ENCODE results near the gene PSMD6. TPM values are rescaled to one million over a fixed set of nuclear protein-coding genes. Genes with fewer than 3 reads are reported as not detected.

The PSMD6 gene
- total RNA-seq, 2 donors from 2014 or later = 54.4 to 70.3 TPM

DNA sequence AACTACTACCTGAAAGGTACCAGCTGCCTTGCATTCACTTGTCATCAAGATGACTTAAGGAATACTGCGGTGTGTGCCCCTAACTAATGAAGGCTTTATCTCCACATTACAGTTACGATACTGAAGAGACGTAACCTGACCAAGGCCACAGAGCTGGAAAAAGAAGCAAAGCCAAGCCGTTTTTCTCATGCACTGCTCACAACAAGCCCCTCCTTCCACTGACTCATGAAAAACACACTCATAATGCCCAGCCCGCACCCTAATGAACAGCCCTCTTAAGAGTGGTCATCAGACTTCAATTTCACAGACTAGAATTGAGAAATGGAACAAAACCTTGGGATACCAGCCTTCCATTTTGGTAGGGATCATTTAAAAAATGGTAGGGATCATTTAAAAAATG, 11.6 kb downstream of the PSMD6 start:
- no peaks in the 10 kb centered on the region for H3K27me3 ChIP-seq (replicated peaks; ENCODE audit: insufficient read depth)
- TF ChIP-seq, protein P1, sequence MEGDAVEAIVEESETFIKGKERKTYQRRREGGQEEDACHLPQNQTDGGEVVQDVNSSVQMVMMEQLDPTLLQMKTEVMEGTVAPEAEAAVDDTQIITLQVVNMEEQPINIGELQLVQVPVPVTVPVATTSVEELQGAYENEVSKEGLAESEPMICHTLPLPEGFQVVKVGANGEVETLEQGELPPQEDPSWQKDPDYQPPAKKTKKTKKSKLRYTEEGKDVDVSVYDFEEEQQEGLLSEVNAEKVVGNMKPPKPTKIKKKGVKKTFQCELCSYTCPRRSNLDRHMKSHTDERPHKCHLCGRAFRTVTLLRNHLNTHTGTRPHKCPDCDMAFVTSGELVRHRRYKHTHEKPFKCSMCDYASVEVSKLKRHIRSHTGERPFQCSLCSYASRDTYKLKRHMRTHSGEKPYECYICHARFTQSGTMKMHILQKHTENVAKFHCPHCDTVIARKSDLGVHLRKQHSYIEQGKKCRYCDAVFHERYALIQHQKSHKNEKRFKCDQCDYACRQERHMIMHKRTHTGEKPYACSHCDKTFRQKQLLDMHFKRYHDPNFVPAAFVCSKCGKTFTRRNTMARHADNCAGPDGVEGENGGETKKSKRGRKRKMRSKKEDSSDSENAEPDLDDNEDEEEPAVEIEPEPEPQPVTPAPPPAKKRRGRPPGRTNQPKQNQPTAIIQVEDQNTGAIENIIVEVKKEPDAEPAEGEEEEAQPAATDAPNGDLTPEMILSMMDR (IDR thresholded peaks at IDR 0.05) = no peak
- peaks cover 38% of the 10 kb centered on the region for H3K36me3 ChIP-seq
- no peaks in the 10 kb centered on the region for H3K9me3 ChIP-seq
- H3K4me1 ChIP-seq (ENCODE audit: control insufficient read depth in 1 of 2, low read depth in 2 of 2) = peaks cover 15 to 35% of the 10 kb centered on the region in 2 donors
- ATAC-seq (ENCODE audit: insufficient number of reproducible peaks, low FRiP score, low read depth) (peak; percentile 90), DNase-seq (ENCODE audit: low spot score) (no peak)
- no peak overlapping the region for H3K4me3 ChIP-seq
- H3K27ac ChIP-seq = peak overlapping the region; percentile 63 to 71

DNA sequence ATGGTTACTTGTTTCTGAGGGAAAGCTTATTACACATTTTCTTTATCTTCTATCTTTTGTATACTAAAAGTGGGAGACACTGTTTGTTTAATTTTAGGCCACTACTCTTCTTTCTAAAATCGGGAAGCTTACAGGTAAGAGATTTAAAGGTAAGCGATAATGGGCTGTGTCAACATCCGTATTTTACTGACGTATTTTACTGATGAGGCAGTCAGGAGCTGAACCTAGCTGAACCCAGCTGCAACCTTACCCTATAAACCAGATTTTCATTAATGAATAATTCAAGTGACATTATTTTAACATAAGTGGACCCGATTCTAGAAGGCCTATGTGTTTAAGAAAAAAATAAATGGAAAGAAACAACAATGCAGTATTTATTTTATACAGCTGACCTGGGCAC, 13.1 kb downstream of the PSMD6 start:
- TF ChIP-seq, protein P1 (IDR thresholded peaks at IDR 0.05) = no peak
- Histone ChIP-seq H3K4me3 (no peak overlapping the region), H3K36me3 (peaks cover 44% of the 10 kb centered on the region), H3K27me3 (replicated peaks; ENCODE audit: insufficient read depth) (no peaks in the 10 kb centered on the region), H3K27ac (peak overlapping the region; percentile 63 to 71), H3K9me3 (no peaks in the 10 kb centered on the region), H3K4me1 (ENCODE audit: control insufficient read depth in 1 of 2, low read depth in 2 of 2) (peaks cover 15 to 35% of the 10 kb centered on the region in 2 donors)
- DNase-seq (ENCODE audit: low spot score) = no peak
- ATAC-seq (ENCODE audit: insufficient number of reproducible peaks, low FRiP score, low read depth) = no peak

DNA sequence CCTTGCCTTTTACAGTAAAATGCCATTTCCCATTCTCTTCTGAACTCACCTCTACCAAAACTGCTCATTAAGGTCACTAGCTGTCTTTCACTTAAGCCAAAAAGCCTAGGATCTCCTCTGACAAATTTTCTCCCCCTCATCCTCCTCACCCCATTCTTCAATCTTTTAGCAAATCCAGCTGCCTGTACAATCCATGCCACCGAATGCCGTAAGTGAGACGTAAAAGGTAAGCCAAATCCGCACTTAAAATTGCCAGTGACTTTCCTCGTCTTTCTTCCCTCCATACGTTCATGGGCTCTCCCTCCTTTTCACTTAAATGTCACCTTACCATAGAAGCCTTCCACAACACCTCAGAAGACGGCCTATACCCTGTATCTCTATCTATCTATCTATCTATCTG, 13.8 kb downstream of the PSMD6 start:
- TF ChIP-seq, protein P1 (IDR thresholded peaks at IDR 0.05) = no peak
- H3K9me3 ChIP-seq = no peaks in the 10 kb centered on the region
- H3K4me3 ChIP-seq = no peak overlapping the region
- no peak for ATAC-seq (ENCODE audit: insufficient number of reproducible peaks, low FRiP score, low read depth)
- peaks cover 41% of the 10 kb centered on the region for H3K36me3 ChIP-seq
- H3K27ac ChIP-seq = peak overlapping the region; percentile 63 to 71
- H3K27me3 ChIP-seq (replicated peaks; ENCODE audit: insufficient read depth) = no peaks in the 10 kb centered on the region
- peaks cover 15 to 35% of the 10 kb centered on the region in 2 donors for H3K4me1 ChIP-seq (ENCODE audit: control insufficient read depth in 1 of 2, low read depth in 2 of 2)
- DNase-seq (ENCODE audit: low spot score) = no peak

DNA sequence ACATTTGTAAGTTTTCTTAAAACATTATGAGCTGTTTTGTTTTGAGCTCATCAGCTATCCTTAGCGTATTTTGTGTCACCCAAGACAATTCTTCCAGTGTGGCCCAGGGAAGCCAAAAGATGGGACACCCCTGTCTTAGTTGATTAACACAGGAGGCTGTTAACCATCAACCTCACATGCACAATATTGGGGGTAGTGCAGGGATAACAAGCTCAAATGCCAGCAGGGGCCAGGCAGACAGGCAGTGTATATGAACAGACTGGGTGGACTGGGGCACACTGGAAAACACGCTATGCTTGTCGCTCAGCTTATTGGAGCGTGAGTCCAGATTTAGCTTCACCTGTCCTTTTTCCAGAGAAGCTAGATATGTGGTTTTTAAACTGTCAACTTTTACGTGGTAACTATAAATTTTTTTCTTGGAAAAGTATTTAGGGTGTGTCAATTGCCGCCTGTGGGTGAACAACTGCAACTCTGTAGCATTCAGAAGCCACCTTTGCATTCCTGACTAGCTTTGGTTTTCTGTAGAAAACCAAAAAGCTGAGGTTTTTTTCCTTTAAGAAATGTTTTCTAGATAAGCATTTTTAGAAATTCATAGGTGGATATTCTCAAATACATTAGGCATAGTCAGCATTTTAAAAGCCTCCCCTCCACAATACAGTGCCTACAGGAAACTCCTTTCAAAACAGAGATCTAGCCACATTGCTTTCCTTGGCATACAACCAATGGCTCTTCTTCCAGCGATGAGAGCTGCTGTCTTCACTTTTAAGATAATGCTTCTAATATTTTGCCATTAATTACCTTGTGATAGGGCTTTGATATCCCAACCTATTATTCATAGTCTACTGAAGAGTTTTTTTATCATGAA, 14.6 kb downstream of the PSMD6 start:
- H3K27me3 ChIP-seq (replicated peaks; ENCODE audit: insufficient read depth) = no peaks in the 10 kb centered on the region
- peaks cover 15 to 35% of the 10 kb centered on the region in 2 donors for H3K4me1 ChIP-seq (ENCODE audit: control insufficient read depth in 1 of 2, low read depth in 2 of 2)
- no peak for DNase-seq (ENCODE audit: low spot score)
- no peaks in the 10 kb centered on the region for H3K9me3 ChIP-seq
- TF ChIP-seq, protein P1 (IDR thresholded peaks at IDR 0.05) = no peak
- peak overlapping the region; percentile 38 to 63 for H3K27ac ChIP-seq
- peak; percentile 19 for ATAC-seq (ENCODE audit: insufficient number of reproducible peaks, low FRiP score, low read depth)
- no peak overlapping the region for H3K4me3 ChIP-seq
- peaks cover 38% of the 10 kb centered on the region for H3K36me3 ChIP-seq

DNA sequence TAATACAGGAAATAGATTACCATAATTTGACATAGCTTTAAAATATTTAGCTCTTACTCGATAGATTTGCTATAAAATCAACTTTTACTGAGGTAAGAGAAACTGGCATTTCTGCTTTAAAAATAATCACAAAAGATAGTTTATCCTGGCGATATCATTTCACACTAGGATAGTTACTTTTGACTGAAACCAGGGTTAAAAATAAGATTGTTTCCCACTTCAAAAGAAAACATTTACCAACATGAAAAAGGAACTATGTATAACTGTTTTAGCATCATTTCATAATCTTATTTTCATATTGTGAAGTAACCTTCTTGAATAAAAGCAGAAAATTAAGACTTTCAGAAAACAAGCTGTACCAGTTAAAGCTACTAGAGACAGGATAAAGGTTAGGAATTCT, 15.3 kb downstream of the PSMD6 start:
- ATAC-seq (ENCODE audit: insufficient number of reproducible peaks, low FRiP score, low read depth) (no peak), DNase-seq (ENCODE audit: low spot score) (no peak)
- no peaks in the 10 kb centered on the region for H3K27me3 ChIP-seq (replicated peaks; ENCODE audit: insufficient read depth)
- TF ChIP-seq, protein P1 (IDR thresholded peaks at IDR 0.05) = no peak
- no peaks in the 10 kb centered on the region for H3K9me3 ChIP-seq
- H3K36me3 ChIP-seq = peaks cover 32% of the 10 kb centered on the region
- peak overlapping the region; percentile 25 to 38 for H3K27ac ChIP-seq
- peaks cover 15 to 35% of the 10 kb centered on the region in 2 donors for H3K4me1 ChIP-seq (ENCODE audit: control insufficient read depth in 1 of 2, low read depth in 2 of 2)
- H3K4me3 ChIP-seq = no peak overlapping the region

Measured in thoracic aorta (tissue), 2 donors.